Measurements from ENCODE around the gene SLC24A3.
A peak's percentile ranks its signal among the peaks of the same experiment; 100 is the strongest.

Gene SLC24A3

GRCh38 chr20:19760371-19760721 is 547.9 kb downstream of the SLC24A3 start:
- peaks cover 31% of the 10 kb centered on the region for H3K79me1 ChIP-seq (ENCODE audit: low read length)
- peak overlapping the region; percentile 85 for H2AK5ac ChIP-seq (ENCODE audit: low read length)
- no peak overlapping the region for H4K8ac ChIP-seq (ENCODE audit: low read depth, low read length)
- H3K14ac ChIP-seq (ENCODE audit: low read length) = no peak overlapping the region
- H2BK120ac ChIP-seq (ENCODE audit: insufficient read depth, low read length, poor library complexity) = no peak overlapping the region
- H3K23ac ChIP-seq (ENCODE audit: low read length) = no peak overlapping the region
- no CpG with 5 or more reads among the region's 3 CpGs for WGBS (ENCODE audit: extremely low coverage, insufficient coverage, insufficient read length)
- no peak overlapping the region for H2BK5ac ChIP-seq (ENCODE audit: low read depth, low read length, poor library complexity)
- no peak for DNase-seq
- no peak overlapping the region for H3K4ac ChIP-seq (ENCODE audit: low read depth, low read length)
- no peak overlapping the region for H3K4me2 ChIP-seq (ENCODE audit: low read length)
- peak overlapping the region; percentile 72 for H2BK12ac ChIP-seq (ENCODE audit: low read length)
- H3K36me3 ChIP-seq (ENCODE audit: control insufficient read depth in 1 of 2, insufficient read depth in 2 of 2, low read length in 2 of 2) = no peaks in the 10 kb centered on the region
- peak overlapping the region; percentile 90 for H3K27ac ChIP-seq (ENCODE audit: low read depth, low read length)
- H3K4me1 ChIP-seq (ENCODE audit: control insufficient read depth in 1 of 2, insufficient read depth in 2 of 2, low read length in 2 of 2) = peaks cover 19 to 27% of the 10 kb centered on the region in 2 experiments
- no peaks in the 10 kb centered on the region for H3K9me3 ChIP-seq (ENCODE audit: insufficient read depth, low read depth, low read length)
- H3K79me2 ChIP-seq (ENCODE audit: control insufficient read depth, insufficient read depth, low read length, poor library complexity) = peaks cover 15% of the 10 kb centered on the region
- no peak overlapping the region for H4K91ac ChIP-seq (ENCODE audit: low read depth, low read length)
- no peak overlapping the region for H3K4me3 ChIP-seq (ENCODE audit: low read depth, low read length)
- H2AFZ ChIP-seq (ENCODE audit: insufficient read depth, low read length, poor library complexity) = no peak overlapping the region
- no peak overlapping the region for H4K12ac ChIP-seq (ENCODE audit: low read depth, low read length)
- H3K9ac ChIP-seq (ENCODE audit: low read length) = no peak overlapping the region
- peak overlapping the region; percentile 19 for H3K18ac ChIP-seq (ENCODE audit: low read length)
- no peaks in the 10 kb centered on the region for H3K27me3 ChIP-seq (ENCODE audit: insufficient read depth, low read length)

GRCh38 chr20:19761326-19761725 is 548.9 kb downstream of the SLC24A3 start:
- no peak overlapping the region for H3K18ac ChIP-seq (ENCODE audit: low read length)
- peaks cover 39% of the 10 kb centered on the region for H3K79me1 ChIP-seq (ENCODE audit: low read length)
- no peak overlapping the region for H2AK5ac ChIP-seq (ENCODE audit: low read length)
- no peak overlapping the region for H3K4me2 ChIP-seq (ENCODE audit: low read length)
- no peaks in the 10 kb centered on the region for H3K9me3 ChIP-seq (ENCODE audit: insufficient read depth, low read depth, low read length)
- H3K23ac ChIP-seq (ENCODE audit: low read length) = no peak overlapping the region
- H3K36me3 ChIP-seq (ENCODE audit: control insufficient read depth in 1 of 2, insufficient read depth in 2 of 2, low read length in 2 of 2) = peaks cover 0 to 2% of the 10 kb centered on the region in 2 experiments
- no peak overlapping the region for H3K4me3 ChIP-seq (ENCODE audit: low read depth, low read length)
- H3K4me1 ChIP-seq (ENCODE audit: control insufficient read depth in 1 of 2, insufficient read depth in 2 of 2, low read length in 2 of 2) = peaks cover 26 to 36% of the 10 kb centered on the region in 2 experiments
- peaks cover 21% of the 10 kb centered on the region for H3K79me2 ChIP-seq (ENCODE audit: control insufficient read depth, insufficient read depth, low read length, poor library complexity)
- no peak for DNase-seq
- H2BK12ac ChIP-seq (ENCODE audit: low read length) = no peak overlapping the region
- no peak overlapping the region for H3K27ac ChIP-seq (ENCODE audit: low read depth, low read length)
- H4K91ac ChIP-seq (ENCODE audit: low read depth, low read length) = no peak overlapping the region
- no peak overlapping the region for H2AFZ ChIP-seq (ENCODE audit: insufficient read depth, low read length, poor library complexity)
- no peak overlapping the region for H3K14ac ChIP-seq (ENCODE audit: low read length)
- no peak overlapping the region for H2BK5ac ChIP-seq (ENCODE audit: low read depth, low read length, poor library complexity)
- H4K8ac ChIP-seq (ENCODE audit: low read depth, low read length) = no peak overlapping the region
- no peak overlapping the region for H2BK120ac ChIP-seq (ENCODE audit: insufficient read depth, low read length, poor library complexity)
- H3K9ac ChIP-seq (ENCODE audit: low read length) = no peak overlapping the region
- no peak overlapping the region for H3K4ac ChIP-seq (ENCODE audit: low read depth, low read length)
- no peaks in the 10 kb centered on the region for H3K27me3 ChIP-seq (ENCODE audit: insufficient read depth, low read length)
- no peak overlapping the region for H4K12ac ChIP-seq (ENCODE audit: low read depth, low read length)

GRCh38 chr20:19761841-19762240 is 549.4 kb downstream of the SLC24A3 start:
- no peak for DNase-seq

GRCh38 chr20:19764207-19764606 is 551.8 kb downstream of the SLC24A3 start:
- Histone ChIP-seq H3K79me1 (ENCODE audit: low read length) (peaks cover 37% of the 10 kb centered on the region), H3K4ac (ENCODE audit: low read depth, low read length) (no peak overlapping the region), H3K9me3 (ENCODE audit: insufficient read depth, low read depth, low read length) (no peaks in the 10 kb centered on the region), H2AK5ac (ENCODE audit: low read length) (no peak overlapping the region), H4K12ac (ENCODE audit: low read depth, low read length) (no peak overlapping the region), H3K4me2 (ENCODE audit: low read length) (no peak overlapping the region), H3K4me3 (ENCODE audit: low read depth, low read length) (no peak overlapping the region), H3K4me1 (ENCODE audit: control insufficient read depth in 1 of 2, insufficient read depth in 2 of 2, low read length in 2 of 2) (peaks cover 40 to 52% of the 10 kb centered on the region in 2 experiments), H3K14ac (ENCODE audit: low read length) (no peak overlapping the region), H2BK5ac (ENCODE audit: low read depth, low read length, poor library complexity) (no peak overlapping the region), H3K9ac (ENCODE audit: low read length) (no peak overlapping the region), H2AFZ (ENCODE audit: insufficient read depth, low read length, poor library complexity) (no peak overlapping the region), H4K8ac (ENCODE audit: low read depth, low read length) (no peak overlapping the region), H3K79me2 (ENCODE audit: control insufficient read depth, insufficient read depth, low read length, poor library complexity) (peaks cover 15% of the 10 kb centered on the region), H4K91ac (ENCODE audit: low read depth, low read length) (no peak overlapping the region), H3K27ac (ENCODE audit: low read depth, low read length) (no peak overlapping the region), H3K27me3 (ENCODE audit: insufficient read depth, low read length) (no peaks in the 10 kb centered on the region), H2BK120ac (ENCODE audit: insufficient read depth, low read length, poor library complexity) (no peak overlapping the region), H3K36me3 (ENCODE audit: control insufficient read depth in 1 of 2, insufficient read depth in 2 of 2, low read length in 2 of 2) (peaks cover 0 to 2% of the 10 kb centered on the region in 2 experiments), H3K23ac (ENCODE audit: low read length) (no peak overlapping the region), H3K18ac (ENCODE audit: low read length) (no peak overlapping the region), H2BK12ac (ENCODE audit: low read length) (no peak overlapping the region)
- no CpG with 5 or more reads among the region's 8 CpGs for WGBS (ENCODE audit: extremely low coverage, insufficient coverage, insufficient read length)
- peak; percentile 24 to 50 for DNase-seq

More at GRCh38 chr20:19761841-19762240, 549.4 kb downstream of the SLC24A3 start:
- Histone ChIP-seq H3K79me1 (ENCODE audit: low read length) (peaks cover 44% of the 10 kb centered on the region), H4K8ac (ENCODE audit: low read depth, low read length) (no peak overlapping the region), H3K79me2 (ENCODE audit: control insufficient read depth, insufficient read depth, low read length, poor library complexity) (peaks cover 23% of the 10 kb centered on the region), H2AFZ (ENCODE audit: insufficient read depth, low read length, poor library complexity) (no peak overlapping the region), H2BK120ac (ENCODE audit: insufficient read depth, low read length, poor library complexity) (no peak overlapping the region), H3K9ac (ENCODE audit: low read length) (no peak overlapping the region), H3K9me3 (ENCODE audit: insufficient read depth, low read depth, low read length) (no peaks in the 10 kb centered on the region), H3K4me3 (ENCODE audit: low read depth, low read length) (no peak overlapping the region), H3K27me3 (ENCODE audit: insufficient read depth, low read length) (no peaks in the 10 kb centered on the region), H3K36me3 (ENCODE audit: control insufficient read depth in 1 of 2, insufficient read depth in 2 of 2, low read length in 2 of 2) (peaks cover 0 to 2% of the 10 kb centered on the region in 2 experiments), H4K91ac (ENCODE audit: low read depth, low read length) (no peak overlapping the region), H3K4ac (ENCODE audit: low read depth, low read length) (no peak overlapping the region), H3K18ac (ENCODE audit: low read length) (no peak overlapping the region), H3K23ac (ENCODE audit: low read length) (no peak overlapping the region), H4K12ac (ENCODE audit: low read depth, low read length) (no peak overlapping the region), H2BK5ac (ENCODE audit: low read depth, low read length, poor library complexity) (no peak overlapping the region), H2BK12ac (ENCODE audit: low read length) (no peak overlapping the region), H2AK5ac (ENCODE audit: low read length) (peak overlapping the region; percentile 11), H3K27ac (ENCODE audit: low read depth, low read length) (no peak overlapping the region), H3K4me1 (ENCODE audit: control insufficient read depth in 1 of 2, insufficient read depth in 2 of 2, low read length in 2 of 2) (peaks cover 29 to 39% of the 10 kb centered on the region in 2 experiments), H3K14ac (ENCODE audit: low read length) (no peak overlapping the region), H3K4me2 (ENCODE audit: low read length) (no peak overlapping the region)
- no CpG with 5 or more reads among the region's 2 CpGs for WGBS (ENCODE audit: extremely low coverage, insufficient coverage, insufficient read length)
